Panc1 (cell line): ENCODE data around the gene KRTAP20-1. TPM values are rescaled to one million over a fixed set of nuclear protein-coding genes. Genes with fewer than 3 reads are reported as not detected.

Experiments
- ATAC-seq: fragments of 200-7000 bp; cut with Tn5 transposase; 2 replicates; pipeline ENCODE4 v1.9.1; 2020; ENCODE audit warnings: mild to moderate bottlenecking, moderate library complexity
- BruUV-seq: library from RNA; stranded (reverse); fragments of 400-500 nt; replicated peaks from 2 replicates; lab custom pipeline; 2021; lab: Mats Ljungman, UMichigan
- CTCF ChIA-PET: fragments of 300-600 bp; sonication (Branson Sonifier 250); formaldehyde crosslinking; loops from one replicate; lab custom pipeline; 2022; ENCODE audit warnings: antibody characterized with exemption; lab: Charles Lee
- POLR2A ChIA-PET: fragments of 300-600 bp; sonication (Branson Sonifier 250); formaldehyde crosslinking; loops from one replicate; lab custom pipeline; 2022; ENCODE audit warnings: antibody characterized with exemption; lab: Charles Lee
- DNase-seq: peaks from one replicate; pipeline ENCODE4 v3.0.0-alpha.2; 2010; ENCODE audit warnings: low read depth, low spot score
- H3K27ac ChIP-seq: 2 replicates; pipeline ENCODE4 v1.5.1; 2011; ENCODE audit warnings: mild to moderate bottlenecking, low read length, inconsistent platforms
- H3K27me3 ChIP-seq: fragments of 200-500 bp; sonication (Bioruptor generic); 2 replicates; pipeline ENCODE4 v1.6.0; 2014; ENCODE audit warnings: low read length, inconsistent platforms; ENCODE audit not compliant: control insufficient read depth, insufficient read depth
- H3K36me3 ChIP-seq: fragments of 200-500 bp; sonication (Bioruptor generic); 2 replicates; pipeline ENCODE4 v1.5.1; 2014; ENCODE audit warnings: inconsistent platforms, mild to moderate bottlenecking, low read length, moderate library complexity; ENCODE audit not compliant: control insufficient read depth, insufficient read depth
- H3K4me1 ChIP-seq: 2 replicates; pipeline ENCODE4 v1.5.1; 2011; ENCODE audit warnings: inconsistent platforms, mild to moderate bottlenecking, low read length, moderate library complexity; ENCODE audit not compliant: control insufficient read depth, insufficient read depth
- H3K4me3 ChIP-seq, 2 experiments: 2 replicates each; pipeline ENCODE4 v1.5.1; 2011 to 2012; ENCODE audit warnings: low read depth in 2 of 2, low read length in 2 of 2, mild to moderate bottlenecking in 2 of 2, inconsistent platforms in 1 of 2, moderate library complexity in 1 of 2
- H3K9me3 ChIP-seq: fragments of 200-500 bp; sonication (Bioruptor generic); 2 replicates; pipeline ENCODE4 v1.5.1; 2014; ENCODE audit warnings: low read depth, mild to moderate bottlenecking, inconsistent platforms, low read length, moderate library complexity; ENCODE audit not compliant: control insufficient read depth, insufficient read depth
- POLR2AphosphoS5 ChIP-seq: IDR thresholded peaks from 2 replicates; pipeline ENCODE4 v1.6.1; 2012; ENCODE audit warnings: mild to moderate bottlenecking, low read depth, low read length, moderate library complexity
- SIN3A ChIP-seq: IDR thresholded peaks from 2 replicates; pipeline ENCODE4 v1.6.1; 2012; ENCODE audit warnings: low read depth, mild to moderate bottlenecking, low read length, moderate library complexity, borderline replicate concordance; ENCODE audit not compliant: insufficient read depth
- TCF7L2 ChIP-seq: IDR thresholded peaks from 2 replicates; pipeline ENCODE4 v1.6.1; 2011; ENCODE audit warnings: mild to moderate bottlenecking, low read depth, low read length, inconsistent platforms
- in situ Hi-C: cut with HindIII; loops from 2 replicates; pipeline ENCODE4 v1.10.0; 2016; ENCODE audit warnings: low sequenced_read_pairs, low pct_unique_long_range_greater_than_20kb
- intact Hi-C: fragments of 100-400 bp; cut with micrococcal nuclease; formaldehyde crosslinking; loops from one replicate; pipeline ENCODE4 v1.10.0; 2022; ENCODE audit not compliant: unreplicated experiment
- total RNA-seq: library from RNA; stranded (reverse); gene quantifications from one replicate; pipeline ENCODE4 v1.2.1, GENCODE V29; 2021; ENCODE audit not compliant: unreplicated experiment
- TF ChIP-seq, protein P1 (sequence below), 2 experiments: IDR thresholded peaks; 2 replicates each; pipeline ENCODE4 v1.6.1; 2011 to 2012; ENCODE audit warnings: low read depth in 2 of 2, control low read depth in 1 of 2, low read length in 1 of 2, mild to moderate bottlenecking in 1 of 2, moderate library complexity in 1 of 2; ENCODE audit not compliant: insufficient read depth in 1 of 2
- TF ChIP-seq, protein P2 (sequence below): fragments of 450-650 bp; IDR thresholded peaks from 2 replicates; pipeline ENCODE4 v1.5.1; 2017; ENCODE audit warnings: mild to moderate bottlenecking

The KRTAP20-1 gene
- total RNA-seq, 1 experiment from 2014 or later: not detected

DNA sequence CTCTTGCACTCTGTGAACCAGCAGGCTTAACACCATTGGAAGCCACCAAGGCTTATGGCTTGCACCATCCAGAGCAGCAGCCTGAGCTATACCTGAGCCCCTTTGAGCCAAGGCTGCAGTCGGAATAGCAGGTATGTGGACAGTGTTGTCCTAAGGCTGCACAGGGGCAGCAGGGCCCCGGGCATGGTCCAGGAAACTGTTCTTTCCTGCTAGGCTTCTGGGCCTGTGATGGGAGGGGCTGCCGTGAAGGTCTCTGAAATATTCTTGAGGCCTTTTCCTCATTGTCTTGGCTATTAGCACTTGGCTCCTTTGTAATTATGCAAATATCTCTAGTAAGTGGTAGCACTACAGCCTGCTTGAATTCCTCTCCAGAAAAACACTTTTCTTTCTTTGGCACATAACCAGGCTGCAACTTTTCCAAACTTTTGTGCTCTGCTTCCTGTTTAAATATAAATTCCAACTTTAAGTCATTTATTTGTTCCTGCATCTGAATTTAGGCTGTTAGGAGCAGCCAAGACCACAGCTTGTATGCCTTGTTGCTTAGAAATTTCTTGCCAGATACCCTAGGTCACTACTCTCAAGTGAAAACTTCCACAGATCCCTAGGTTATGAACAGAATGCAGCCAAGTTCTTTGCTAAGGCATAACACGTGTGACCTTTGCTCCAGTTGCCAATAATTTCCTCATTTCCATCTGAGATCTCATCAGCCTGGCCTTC lies 9.4 kb downstream of the KRTAP20-1 start:
- no peak overlapping the region for H3K27ac ChIP-seq
- no TSS peak for BruUV-seq
- H3K4me1 ChIP-seq: no peaks in the 10 kb centered on the region
- ChIA-PET CTCF (no interaction called here), POLR2A (no interaction called here)
- H3K36me3 ChIP-seq: no peaks in the 10 kb centered on the region
- no peak for ATAC-seq
- H3K27me3 ChIP-seq: no peaks in the 10 kb centered on the region
- intact Hi-C loops: no loop called here
- no peak overlapping the region for H3K4me3 ChIP-seq
- in situ Hi-C loops: no loop called here
- no peaks in the 10 kb centered on the region for H3K9me3 ChIP-seq
- TF ChIP-seq, protein P1, sequence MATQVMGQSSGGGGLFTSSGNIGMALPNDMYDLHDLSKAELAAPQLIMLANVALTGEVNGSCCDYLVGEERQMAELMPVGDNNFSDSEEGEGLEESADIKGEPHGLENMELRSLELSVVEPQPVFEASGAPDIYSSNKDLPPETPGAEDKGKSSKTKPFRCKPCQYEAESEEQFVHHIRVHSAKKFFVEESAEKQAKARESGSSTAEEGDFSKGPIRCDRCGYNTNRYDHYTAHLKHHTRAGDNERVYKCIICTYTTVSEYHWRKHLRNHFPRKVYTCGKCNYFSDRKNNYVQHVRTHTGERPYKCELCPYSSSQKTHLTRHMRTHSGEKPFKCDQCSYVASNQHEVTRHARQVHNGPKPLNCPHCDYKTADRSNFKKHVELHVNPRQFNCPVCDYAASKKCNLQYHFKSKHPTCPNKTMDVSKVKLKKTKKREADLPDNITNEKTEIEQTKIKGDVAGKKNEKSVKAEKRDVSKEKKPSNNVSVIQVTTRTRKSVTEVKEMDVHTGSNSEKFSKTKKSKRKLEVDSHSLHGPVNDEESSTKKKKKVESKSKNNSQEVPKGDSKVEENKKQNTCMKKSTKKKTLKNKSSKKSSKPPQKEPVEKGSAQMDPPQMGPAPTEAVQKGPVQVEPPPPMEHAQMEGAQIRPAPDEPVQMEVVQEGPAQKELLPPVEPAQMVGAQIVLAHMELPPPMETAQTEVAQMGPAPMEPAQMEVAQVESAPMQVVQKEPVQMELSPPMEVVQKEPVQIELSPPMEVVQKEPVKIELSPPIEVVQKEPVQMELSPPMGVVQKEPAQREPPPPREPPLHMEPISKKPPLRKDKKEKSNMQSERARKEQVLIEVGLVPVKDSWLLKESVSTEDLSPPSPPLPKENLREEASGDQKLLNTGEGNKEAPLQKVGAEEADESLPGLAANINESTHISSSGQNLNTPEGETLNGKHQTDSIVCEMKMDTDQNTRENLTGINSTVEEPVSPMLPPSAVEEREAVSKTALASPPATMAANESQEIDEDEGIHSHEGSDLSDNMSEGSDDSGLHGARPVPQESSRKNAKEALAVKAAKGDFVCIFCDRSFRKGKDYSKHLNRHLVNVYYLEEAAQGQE (IDR thresholded peaks at IDR 0.05; ENCODE audit: insufficient read depth in 1 of 2, low read depth in 2 of 2, low read length in 1 of 2): no peak
- TF ChIP-seq, protein P2, sequence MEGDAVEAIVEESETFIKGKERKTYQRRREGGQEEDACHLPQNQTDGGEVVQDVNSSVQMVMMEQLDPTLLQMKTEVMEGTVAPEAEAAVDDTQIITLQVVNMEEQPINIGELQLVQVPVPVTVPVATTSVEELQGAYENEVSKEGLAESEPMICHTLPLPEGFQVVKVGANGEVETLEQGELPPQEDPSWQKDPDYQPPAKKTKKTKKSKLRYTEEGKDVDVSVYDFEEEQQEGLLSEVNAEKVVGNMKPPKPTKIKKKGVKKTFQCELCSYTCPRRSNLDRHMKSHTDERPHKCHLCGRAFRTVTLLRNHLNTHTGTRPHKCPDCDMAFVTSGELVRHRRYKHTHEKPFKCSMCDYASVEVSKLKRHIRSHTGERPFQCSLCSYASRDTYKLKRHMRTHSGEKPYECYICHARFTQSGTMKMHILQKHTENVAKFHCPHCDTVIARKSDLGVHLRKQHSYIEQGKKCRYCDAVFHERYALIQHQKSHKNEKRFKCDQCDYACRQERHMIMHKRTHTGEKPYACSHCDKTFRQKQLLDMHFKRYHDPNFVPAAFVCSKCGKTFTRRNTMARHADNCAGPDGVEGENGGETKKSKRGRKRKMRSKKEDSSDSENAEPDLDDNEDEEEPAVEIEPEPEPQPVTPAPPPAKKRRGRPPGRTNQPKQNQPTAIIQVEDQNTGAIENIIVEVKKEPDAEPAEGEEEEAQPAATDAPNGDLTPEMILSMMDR: no peak
- TF ChIP-seq TCF7L2 (no peak), SIN3A (no peak), POLR2AphosphoS5 (no peak)
- no peak for DNase-seq

DNA sequence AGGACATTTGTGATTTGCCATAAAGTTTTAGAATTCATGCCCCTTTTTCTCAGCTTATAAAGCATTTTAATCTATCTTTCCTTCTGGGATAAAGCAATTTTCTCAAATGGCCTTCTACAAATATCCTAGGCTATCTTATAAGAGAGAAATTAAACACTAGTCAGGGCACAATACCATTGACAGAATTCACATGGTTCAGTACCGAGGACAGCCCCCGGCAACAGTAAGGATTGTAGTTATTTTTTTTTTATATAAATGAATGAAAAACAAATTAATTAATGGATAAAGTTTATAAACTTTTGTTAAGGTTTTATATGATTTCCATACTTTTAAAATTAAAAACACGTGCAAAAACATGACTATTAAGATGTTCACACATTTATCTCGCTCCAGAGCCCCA lies 11.9 kb downstream of the KRTAP20-1 start:
- TF ChIP-seq, protein P1 (IDR thresholded peaks at IDR 0.05; ENCODE audit: insufficient read depth in 1 of 2, low read depth in 2 of 2, low read length in 1 of 2): no peak
- TF ChIP-seq TCF7L2 (no peak), POLR2AphosphoS5 (no peak), SIN3A (no peak)
- TF ChIP-seq, protein P2: no peak
- BruUV-seq: no TSS peak

More for the DNA sequence above, 11.9 kb downstream of the KRTAP20-1 start:
- in situ Hi-C loops (no loop called here), intact Hi-C loops (no loop called here)
- ChIA-PET POLR2A (no interaction called here), CTCF (no interaction called here)
- Histone ChIP-seq H3K27ac (no peak overlapping the region), H3K36me3 (no peaks in the 10 kb centered on the region), H3K4me1 (no peaks in the 10 kb centered on the region), H3K4me3 (no peak overlapping the region), H3K9me3 (no peaks in the 10 kb centered on the region), H3K27me3 (no peaks in the 10 kb centered on the region)
- ATAC-seq (no peak), DNase-seq (no peak)
